GM18870 (cell line): Measurements from ENCODE around the gene FES.

Experiments used
- ATAC-seq: cut with Tn5 transposase; IDR thresholded peaks from one replicate; pipeline ENCODE4 v1.9.1; 2021; ENCODE audit warnings: moderate library complexity; ENCODE audit not compliant: unreplicated experiment

The FES gene

GRCh38 chr15:90875549-90875981, 8.7 kb upstream of the FES start:
- no peak for ATAC-seq

- no peak for ATAC-seq
Measured at GRCh38 chr15:90876046-90876445, 8.3 kb upstream of the FES start.

GRCh38 chr15:90876512-90877170, 7.7 kb upstream of the FES start:
- ATAC-seq: no peak

GRCh38 chr15:90877315-90877714, 7.0 kb upstream of the FES start:
- ATAC-seq: no peak

GRCh38 chr15:90877996-90878395, 6.3 kb upstream of the FES start:
- no peak for ATAC-seq

GRCh38 chr15:90878660-90879059, 5.6 kb upstream of the FES start:
- no peak for ATAC-seq

- no peak for ATAC-seq
Measured at GRCh38 chr15:90879730-90880366, 4.5 kb upstream of the FES start.

GRCh38 chr15:90880381-90881145, 3.7 kb upstream of the FES start:
- no peak for ATAC-seq

- ATAC-seq: no peak
Measured at GRCh38 chr15:90881181-90881977, 2.9 kb upstream of the FES start.

GRCh38 chr15:90881978-90882721, 2.2 kb upstream of the FES start:
- ATAC-seq: no peak

- no peak for ATAC-seq
Measured at GRCh38 chr15:90882781-90883525, 1.4 kb upstream of the FES start.

- no peak for ATAC-seq
Measured at GRCh38 chr15:90883526-90883975, 753 bp upstream of the FES start.

GRCh38 chr15:90884719-90885431, 571 bp downstream of the FES start:
- ATAC-seq: no peak

- ATAC-seq: no peak
Measured at GRCh38 chr15:90885432-90886290, 1.4 kb downstream of the FES start.

- ATAC-seq: no peak
Measured at GRCh38 chr15:90886291-90886614, 1.9 kb downstream of the FES start.

- no peak for ATAC-seq
Measured at GRCh38 chr15:90887037-90887481, 2.8 kb downstream of the FES start.

GRCh38 chr15:90889313-90889730, 5.0 kb downstream of the FES start:
- no peak for ATAC-seq

GRCh38 chr15:90889736-90890456, 5.6 kb downstream of the FES start:
- no peak for ATAC-seq
